Thymus (tissue), 11 donors: ENCODE results near the gene RAP1A. TPM values are rescaled to one million over a fixed set of nuclear protein-coding genes. Genes with fewer than 3 reads are reported as not detected.

Experiments
- DNase-seq, 9 donors: peaks; one replicate each; pipeline ENCODE4 v3.0.0-alpha.2; 2013; ENCODE audit warnings: low spot score in 9 of 9, low read depth in 6 of 9, missing footprints in 1 of 9
- H3K27ac ChIP-seq, 2 donors: one replicate each; pipeline ENCODE4 v1.5.1; 2013; ENCODE audit warnings: control low read depth in 1 of 2, low read depth in 1 of 2, low read length in 1 of 2, mild to moderate bottlenecking in 1 of 2, moderate library complexity in 1 of 2
- H3K27me3 ChIP-seq, 2 donors: one replicate each; pipeline ENCODE4 v1.5.1; 2013; ENCODE audit warnings: low read length in 1 of 2; ENCODE audit not compliant: control insufficient read depth in 2 of 2, insufficient read depth in 1 of 2
- H3K36me3 ChIP-seq, 2 donors: one replicate each; pipeline ENCODE4 v1.5.1; 2013; ENCODE audit warnings: low read length in 1 of 2, mild to moderate bottlenecking in 1 of 2, moderate library complexity in 1 of 2; ENCODE audit not compliant: control insufficient read depth in 2 of 2, insufficient read depth in 2 of 2
- H3K4me1 ChIP-seq, 2 donors: one replicate each; pipeline ENCODE4 v1.5.1; 2013; ENCODE audit warnings: low read length in 2 of 2; ENCODE audit not compliant: control insufficient read depth in 2 of 2, insufficient read depth in 2 of 2
- H3K4me3 ChIP-seq, 2 donors: one replicate each; pipeline ENCODE4 v1.5.1; 2013; ENCODE audit warnings: low read length in 2 of 2, control low read depth in 1 of 2, mild to moderate bottlenecking in 1 of 2
- H3K9me3 ChIP-seq, 2 donors: one replicate each; pipeline ENCODE4 v1.5.1; 2013; ENCODE audit warnings: low read length in 1 of 2, mild to moderate bottlenecking in 1 of 2; ENCODE audit not compliant: control insufficient read depth in 2 of 2, insufficient read depth in 1 of 2
- WGBS: extraction: QIAGEN DNeasy Blood & Tissue Kit; methylation state at CpG from one replicate; pipeline ENCODE4 v1.1.7; 2013; 5-methylcytosine and 5-hydroxymethylcytosine counted together
- polyA plus RNA-seq: library from polyadenylated mRNA; stranded (reverse); fragments of 200-250 nt; gene quantifications from one replicate; pipeline ENCODE4 v1.2.3, GENCODE V29; 2013
- total RNA-seq: library from RNA; stranded (reverse); fragments of 120-200 nt; gene quantifications from one replicate; pipeline ENCODE4 v1.2.4, GENCODE V29; 2013
- donor health status: healthy.

RAP1A gene
- total and polyA plus RNA-seq, 2 donors = 29.6 to 123 TPM

- no peaks in the 10 kb centered on the region for H3K9me3 ChIP-seq
- H3K27ac ChIP-seq = no peak overlapping the region
- H3K36me3 ChIP-seq = peaks cover 0 to 8% of the 10 kb centered on the region in 2 donors
- no peak overlapping the region for H3K4me3 ChIP-seq
- DNase-seq = no peak
- H3K27me3 ChIP-seq = no peaks in the 10 kb centered on the region
- H3K4me1 ChIP-seq = no peaks in the 10 kb centered on the region
- WGBS = 88% methylated on average over 7 of the region's 7 CpGs
These were observed 100.8 kb downstream of the RAP1A start for GRCh38 chr1:111720274-111720976.

GRCh38 chr1:111720977-111721786 lies 101.6 kb downstream of the RAP1A start:
- no peaks in the 10 kb centered on the region for H3K4me1 ChIP-seq
- H3K27me3 ChIP-seq = no peaks in the 10 kb centered on the region
- DNase-seq = no peak
- H3K4me3 ChIP-seq = no peak overlapping the region
- H3K27ac ChIP-seq = no peak overlapping the region
- no peaks in the 10 kb centered on the region for H3K9me3 ChIP-seq
- WGBS = 83% methylated on average over 10 of the region's 10 CpGs
- H3K36me3 ChIP-seq = peaks cover 0 to 8% of the 10 kb centered on the region in 2 donors

- WGBS = 94% methylated on average over 7 of the region's 7 CpGs
- peaks cover 0 to 3% of the 10 kb centered on the region in 2 donors for H3K36me3 ChIP-seq
- no peak overlapping the region for H3K27ac ChIP-seq
- no peaks in the 10 kb centered on the region for H3K27me3 ChIP-seq
- no peak for DNase-seq
- H3K4me1 ChIP-seq = no peaks in the 10 kb centered on the region
- no peaks in the 10 kb centered on the region for H3K9me3 ChIP-seq
- H3K4me3 ChIP-seq = no peak overlapping the region
These were observed 103.7 kb downstream of the RAP1A start for GRCh38 chr1:111723091-111723806.

GRCh38 chr1:111723871-111724270 lies 104.3 kb downstream of the RAP1A start:
- 86% methylated on average over 1 of the region's 1 CpG for WGBS
- no peak for DNase-seq
- no peaks in the 10 kb centered on the region for H3K27me3 ChIP-seq
- H3K27ac ChIP-seq = no peak overlapping the region
- no peak overlapping the region for H3K4me3 ChIP-seq
- no peaks in the 10 kb centered on the region for H3K4me1 ChIP-seq
- H3K9me3 ChIP-seq = no peaks in the 10 kb centered on the region
- H3K36me3 ChIP-seq = peaks cover 0 to 3% of the 10 kb centered on the region in 2 donors

GRCh38 chr1:111725192-111725591 lies 105.6 kb downstream of the RAP1A start:
- no peaks in the 10 kb centered on the region for H3K9me3 ChIP-seq
- 94% methylated on average over 5 of the region's 5 CpGs for WGBS
- H3K27ac ChIP-seq = no peak overlapping the region
- H3K36me3 ChIP-seq = peaks cover 0 to 3% of the 10 kb centered on the region in 2 donors
- peaks cover 0 to 3% of the 10 kb centered on the region in 2 donors for H3K4me1 ChIP-seq
- H3K4me3 ChIP-seq = no peak overlapping the region
- H3K27me3 ChIP-seq = no peaks in the 10 kb centered on the region
- DNase-seq = no peak

GRCh38 chr1:111727056-111727455 lies 107.5 kb downstream of the RAP1A start:
- Histone ChIP-seq H3K27me3 (no peaks in the 10 kb centered on the region), H3K4me3 (no peak overlapping the region), H3K4me1 (peaks cover 0 to 3% of the 10 kb centered on the region in 2 donors), H3K36me3 (peaks cover 0 to 3% of the 10 kb centered on the region in 2 donors), H3K9me3 (no peaks in the 10 kb centered on the region), H3K27ac (no peak overlapping the region)
- WGBS = 94% methylated on average over 18 of the region's 18 CpGs
- DNase-seq = no peak

- Histone ChIP-seq H3K4me3 (no peak overlapping the region), H3K27me3 (no peaks in the 10 kb centered on the region), H3K27ac (no peak overlapping the region), H3K4me1 (peaks cover 0 to 15% of the 10 kb centered on the region in 2 donors), H3K36me3 (peaks cover 0 to 3% of the 10 kb centered on the region in 2 donors), H3K9me3 (no peaks in the 10 kb centered on the region)
- 84% methylated on average over 8 of the region's 8 CpGs for WGBS
- no peak for DNase-seq
These were observed 109.8 kb downstream of the RAP1A start for GRCh38 chr1:111729271-111729921.

GRCh38 chr1:111729946-111730681 lies 110.5 kb downstream of the RAP1A start:
- WGBS = 91% methylated on average over 7 of the region's 7 CpGs
- no peak for DNase-seq
- H3K36me3 ChIP-seq = peaks cover 0 to 3% of the 10 kb centered on the region in 2 donors
- no peaks in the 10 kb centered on the region for H3K27me3 ChIP-seq
- H3K4me3 ChIP-seq = no peak overlapping the region
- H3K9me3 ChIP-seq = no peaks in the 10 kb centered on the region
- peaks cover 0 to 15% of the 10 kb centered on the region in 2 donors for H3K4me1 ChIP-seq
- H3K27ac ChIP-seq = no peak overlapping the region
